ENCODE results near the gene ACER3.
A peak's percentile ranks its signal among the peaks of the same experiment; 100 is the strongest.

ACER3 gene

DNA sequence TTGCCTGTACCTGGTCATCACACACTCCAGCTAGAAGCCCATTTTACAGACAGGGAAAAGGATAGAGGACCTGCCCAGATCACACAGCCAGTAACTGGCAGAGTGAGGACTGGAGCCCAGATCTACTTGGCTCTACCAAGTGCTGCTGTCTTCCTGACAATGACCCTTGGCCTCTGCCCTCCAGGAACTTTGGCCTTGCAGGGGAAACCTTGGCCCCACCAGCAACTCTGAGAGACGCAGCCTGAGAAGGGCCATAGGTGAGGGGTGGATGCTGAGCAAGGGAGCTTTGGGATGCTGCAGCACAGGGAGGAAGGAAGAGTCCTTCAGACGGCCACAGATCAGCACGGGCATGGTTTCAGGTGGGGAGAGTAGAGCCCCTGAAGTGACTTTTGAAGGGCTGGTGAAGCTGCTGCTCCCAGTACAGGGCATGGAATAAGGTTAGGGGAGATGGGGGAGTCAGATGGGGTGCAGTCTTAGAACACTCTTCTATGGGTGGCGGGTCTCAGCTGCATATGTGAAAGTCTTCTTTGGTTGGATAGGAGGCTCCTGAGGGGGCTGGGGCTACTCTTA, 204.0 kb downstream of the ACER3 start:
- DNase-seq = no peak

- DNase-seq = peak; percentile 12
Measured at GRCh38 chr11:77065878-77066228, 205.1 kb downstream of the ACER3 start.

DNA sequence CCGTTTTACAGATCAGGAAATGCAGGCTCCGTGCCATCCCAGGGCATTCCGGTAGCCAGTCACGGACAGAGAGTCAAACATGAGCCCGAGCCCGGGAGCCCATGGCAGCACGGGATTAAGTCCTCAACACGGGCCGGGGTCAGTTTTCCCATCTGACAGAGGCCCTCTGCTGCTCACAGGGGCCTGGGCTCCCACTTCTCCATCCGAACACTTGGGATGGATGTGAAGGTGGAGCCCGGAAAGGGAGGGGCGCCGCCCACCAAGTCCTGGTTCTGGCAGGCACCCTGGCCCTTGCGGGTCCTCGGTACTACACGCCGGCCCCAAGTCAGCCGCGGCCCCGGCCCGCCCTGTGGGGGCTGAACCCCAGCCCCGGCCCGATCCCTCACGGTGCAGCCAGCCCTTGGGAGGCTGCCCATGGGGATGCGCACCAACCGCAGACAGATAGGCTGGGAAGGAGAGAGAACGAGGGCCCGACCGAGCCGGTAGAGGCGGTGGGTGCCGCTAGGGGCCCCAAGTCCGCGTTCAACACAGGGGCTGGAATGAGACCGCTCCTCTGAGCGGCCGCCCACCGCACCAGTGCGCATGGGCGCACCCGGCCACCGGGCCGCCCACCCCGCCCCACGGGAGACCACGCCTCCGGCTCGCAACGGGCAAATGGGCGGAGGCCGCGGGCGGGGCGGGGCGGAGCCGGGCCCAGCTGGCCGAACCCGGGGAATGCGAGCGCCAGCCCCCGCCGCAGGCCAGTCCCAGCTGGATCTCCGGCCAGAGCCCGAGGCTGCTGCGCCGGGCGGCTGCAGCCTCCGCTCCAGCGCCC, 205.7 kb downstream of the ACER3 start, which contains the start of gene CAPN5:
Gene CAPN5, plus strand, starts transcription at position 743 of the 814 bp plus-strand sequence. CDS start 17,916 bp downstream, outside the sequence.
- peak; percentile 90 for DNase-seq

DNA sequence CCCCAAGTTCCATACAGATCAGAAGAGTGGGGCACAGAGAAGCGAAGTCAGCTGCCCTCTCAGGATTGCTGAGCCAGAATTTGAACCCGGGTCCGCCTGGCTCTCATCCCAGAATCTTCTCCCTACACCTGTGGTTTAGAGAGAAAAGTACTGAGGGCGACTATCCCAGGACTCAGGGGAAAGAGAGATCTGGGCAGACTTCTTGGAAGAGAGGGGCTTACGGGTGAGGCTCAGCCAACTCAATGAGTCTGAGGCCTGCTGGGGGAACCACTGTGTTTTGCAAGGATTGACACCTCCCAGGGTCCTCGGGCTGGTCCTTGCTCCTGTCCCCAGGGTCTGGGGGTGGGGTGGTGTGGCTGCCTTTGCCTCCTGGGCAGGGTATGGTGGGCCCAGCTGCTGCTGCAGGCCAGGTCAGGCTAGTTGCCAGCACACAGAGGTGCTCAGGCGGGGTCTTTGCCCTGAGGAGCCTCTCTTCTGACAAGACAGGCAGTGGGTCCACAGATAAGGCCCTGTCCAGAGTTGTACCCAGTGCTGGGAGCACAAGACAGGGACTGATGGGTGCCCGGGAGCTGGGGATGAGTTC, 207.2 kb downstream of the ACER3 start:
- no peak for DNase-seq

DNA sequence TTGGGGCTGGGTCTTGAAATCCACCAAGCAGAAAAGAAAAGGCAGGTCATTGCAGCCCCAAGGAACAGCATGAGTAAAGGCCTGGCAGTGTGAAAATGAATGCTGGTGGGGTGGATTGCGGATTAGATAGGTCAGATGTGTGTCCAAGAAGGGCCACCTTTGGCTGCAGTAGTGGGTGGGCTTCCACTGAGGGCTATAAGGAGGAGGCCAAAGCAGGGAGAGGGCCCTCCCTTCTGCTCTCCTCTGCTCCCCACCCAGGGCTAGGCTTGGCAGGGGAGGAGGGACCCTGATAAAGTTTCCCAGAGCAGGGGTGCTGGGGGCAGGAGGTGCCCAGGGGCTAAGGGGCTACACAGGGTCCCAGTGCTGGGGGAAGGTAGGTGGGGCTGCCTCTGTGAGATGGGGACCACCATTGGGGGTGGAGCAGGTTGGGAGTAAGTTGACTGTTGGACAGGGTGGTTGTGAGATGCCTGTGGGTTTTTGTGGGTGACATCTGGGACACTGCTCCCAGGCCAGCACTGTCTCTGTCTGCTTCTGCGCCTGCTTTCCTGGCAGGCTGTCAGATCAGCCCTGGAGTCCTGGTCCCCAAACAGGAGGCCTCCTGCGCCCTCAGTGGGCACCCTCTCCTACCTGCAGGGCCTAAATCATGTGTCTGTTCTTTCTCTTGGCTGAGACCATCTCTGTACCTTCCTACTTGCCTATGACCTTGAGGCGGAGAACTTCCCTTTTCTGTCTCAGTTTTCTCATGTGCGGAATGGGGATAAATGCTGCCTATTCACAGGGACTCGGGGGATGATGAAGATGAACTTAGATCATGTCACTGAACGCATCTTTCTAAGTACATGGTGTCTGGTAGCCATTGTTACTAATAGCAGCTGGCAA, 208.0 kb downstream of the ACER3 start:
- no peak for DNase-seq

- DNase-seq = peak; percentile 4
Measured at GRCh38 chr11:77069336-77069968, 208.7 kb downstream of the ACER3 start.

DNA sequence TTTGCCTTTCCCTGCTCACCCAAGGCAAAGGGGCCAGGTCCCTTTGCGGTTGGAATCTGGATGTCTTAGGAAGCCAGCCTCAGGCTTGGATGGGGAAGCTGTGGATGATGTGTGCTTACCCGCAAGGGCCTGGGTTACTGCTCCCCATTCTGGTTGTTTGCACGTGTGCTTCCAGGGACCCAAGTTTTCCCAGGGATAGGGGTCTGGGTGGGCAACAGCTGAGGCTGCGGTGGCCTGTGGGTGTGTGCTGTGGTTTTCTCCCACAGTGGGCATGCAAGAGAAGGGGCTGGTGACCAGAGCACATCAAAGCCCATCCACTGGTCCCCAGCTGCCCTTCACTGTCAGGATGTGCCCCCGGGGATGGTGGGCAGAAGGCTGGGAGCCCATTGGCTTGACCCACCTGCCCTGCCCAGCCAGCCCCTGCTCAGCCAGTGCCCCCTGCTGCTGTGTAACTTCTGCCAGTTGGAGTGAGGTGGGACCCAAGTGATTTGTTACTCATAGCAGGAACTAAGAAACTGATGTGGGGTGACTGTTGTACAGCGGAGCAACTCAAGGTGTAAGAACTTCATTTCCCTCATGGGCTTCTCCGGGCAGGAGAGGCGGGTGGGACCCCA, 209.4 kb downstream of the ACER3 start:
- no peak for DNase-seq

- DNase-seq = no peak
Measured at GRCh38 chr11:77071077-77071476, 210.4 kb downstream of the ACER3 start.

- no peak for DNase-seq
Measured at GRCh38 chr11:77071671-77072605, 211.2 kb downstream of the ACER3 start.

DNA sequence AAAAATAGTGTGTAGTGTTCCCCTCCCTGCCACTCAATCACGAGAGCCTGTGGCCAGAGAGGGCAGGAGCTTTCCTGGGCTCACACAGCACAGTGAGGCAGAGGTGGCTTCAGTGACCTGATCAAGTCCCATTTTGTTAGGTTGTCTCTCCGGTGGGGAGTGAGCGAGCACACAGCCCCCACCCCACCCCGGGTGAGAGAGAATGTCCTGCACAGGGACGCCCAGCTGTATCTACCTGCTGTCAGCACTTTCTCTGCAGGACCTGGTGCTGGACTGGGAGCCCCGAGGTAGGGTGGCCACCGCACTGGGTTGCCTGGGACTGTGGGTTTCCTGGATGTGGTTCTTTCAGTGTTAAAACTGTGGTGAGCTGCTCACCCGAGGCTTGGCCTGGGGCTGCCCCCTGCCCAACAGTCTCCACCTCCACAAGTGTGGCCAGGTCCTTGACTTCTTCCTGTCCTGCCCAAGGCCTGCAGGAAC, 212.2 kb downstream of the ACER3 start:
- DNase-seq = no peak

DNA sequence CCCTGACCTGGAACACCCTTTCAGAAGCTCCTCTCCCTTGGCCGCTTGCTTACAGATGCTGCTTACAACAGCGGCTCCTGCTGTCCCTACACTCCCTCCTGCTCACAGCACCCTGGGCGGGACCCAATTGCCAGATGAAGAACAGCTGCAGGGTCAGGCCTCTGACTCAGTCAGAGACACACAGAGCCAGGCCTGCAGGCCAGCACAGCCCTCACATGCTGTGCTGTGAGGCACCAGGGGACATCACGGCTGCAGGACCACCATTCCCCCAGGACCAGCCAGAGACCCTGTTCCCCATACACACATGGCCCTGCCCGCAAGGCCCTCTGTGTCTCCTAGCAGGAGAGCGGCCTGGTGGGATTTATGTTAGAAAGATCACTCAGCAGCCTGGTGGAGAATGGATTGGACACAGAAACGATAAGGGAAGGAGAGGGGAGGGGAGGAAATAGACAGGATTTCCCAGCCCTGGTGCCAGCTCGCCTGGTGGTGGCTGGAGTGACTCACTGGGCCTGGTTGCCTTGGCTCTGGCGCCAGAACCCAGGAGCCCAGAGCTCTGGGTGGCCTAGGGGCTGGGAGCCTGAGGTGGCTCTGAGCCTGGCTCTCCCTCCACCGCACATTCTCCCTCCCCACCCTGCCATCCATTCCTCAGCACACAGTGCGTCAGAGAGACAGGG, 212.7 kb downstream of the ACER3 start:
- DNase-seq = no peak

GRCh38 chr11:77074205-77074604, 213.5 kb downstream of the ACER3 start:
- no peak for DNase-seq

DNA sequence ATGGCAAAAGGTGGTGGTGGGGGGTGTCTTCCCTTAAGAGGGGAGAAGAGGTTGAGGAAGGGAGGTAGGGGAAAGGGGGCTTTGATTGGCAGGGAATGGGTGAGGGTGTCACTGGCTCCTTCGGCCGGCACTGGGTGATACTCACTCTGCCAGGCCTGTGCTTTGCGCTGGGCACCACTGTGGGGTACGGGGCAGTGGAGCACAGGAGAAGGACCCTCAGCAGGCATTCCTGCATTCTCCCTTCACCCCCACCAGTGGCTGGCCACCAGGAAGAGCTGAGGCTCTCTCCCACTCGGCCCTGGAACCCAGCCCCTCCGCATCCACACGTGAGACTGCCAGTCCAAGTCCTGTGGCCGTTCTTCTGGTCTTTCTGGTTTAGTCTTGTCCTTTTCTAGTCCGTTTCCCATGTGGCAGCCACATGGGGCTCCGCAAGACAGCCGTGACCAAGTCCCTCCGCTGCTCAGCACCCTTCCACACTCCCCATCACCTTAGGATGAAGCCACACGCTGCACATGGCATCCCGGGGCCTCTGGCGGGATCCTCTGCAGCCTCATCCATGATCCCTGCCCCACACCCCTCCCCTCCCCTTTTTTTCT, 214.0 kb downstream of the ACER3 start:
- DNase-seq = no peak

DNA sequence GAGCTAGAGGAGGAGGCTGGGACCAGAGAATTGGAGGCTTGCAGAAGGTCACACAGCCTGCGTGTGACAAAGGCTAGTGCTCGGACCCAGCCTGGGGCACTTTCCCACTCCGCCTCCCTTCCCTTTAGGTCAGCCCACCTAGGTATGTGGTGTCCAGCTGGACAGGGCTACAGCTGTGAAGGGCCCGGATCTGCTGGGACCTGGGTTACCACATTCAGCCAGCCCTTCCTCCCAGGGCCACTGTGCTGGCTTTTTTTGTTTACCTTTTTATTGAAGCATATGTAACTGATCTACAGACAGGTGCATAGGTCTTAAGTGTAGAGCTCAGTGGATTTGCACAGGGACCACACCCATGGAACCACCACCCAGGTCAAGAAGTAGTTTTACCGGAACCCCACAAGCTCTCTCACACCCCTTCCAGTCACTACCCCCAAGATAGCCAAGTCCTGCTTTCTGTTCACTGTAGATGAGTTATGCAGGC, 214.7 kb downstream of the ACER3 start:
- no peak for DNase-seq

Data from NCI-H1436 (cell line).